ENCODE results near the gene NUBP2. TPM values are rescaled to one million over a fixed set of nuclear protein-coding genes. Genes with fewer than 3 reads are reported as not detected.

NUBP2 gene
- total RNA-seq, 1 donor from 2014 or later: 114 TPM

- DNase-seq (ENCODE audit: low read depth): peak; percentile 18
These were observed 877 bp upstream of the NUBP2 start for GRCh38 chr16:1781758-1782407.

DNA sequence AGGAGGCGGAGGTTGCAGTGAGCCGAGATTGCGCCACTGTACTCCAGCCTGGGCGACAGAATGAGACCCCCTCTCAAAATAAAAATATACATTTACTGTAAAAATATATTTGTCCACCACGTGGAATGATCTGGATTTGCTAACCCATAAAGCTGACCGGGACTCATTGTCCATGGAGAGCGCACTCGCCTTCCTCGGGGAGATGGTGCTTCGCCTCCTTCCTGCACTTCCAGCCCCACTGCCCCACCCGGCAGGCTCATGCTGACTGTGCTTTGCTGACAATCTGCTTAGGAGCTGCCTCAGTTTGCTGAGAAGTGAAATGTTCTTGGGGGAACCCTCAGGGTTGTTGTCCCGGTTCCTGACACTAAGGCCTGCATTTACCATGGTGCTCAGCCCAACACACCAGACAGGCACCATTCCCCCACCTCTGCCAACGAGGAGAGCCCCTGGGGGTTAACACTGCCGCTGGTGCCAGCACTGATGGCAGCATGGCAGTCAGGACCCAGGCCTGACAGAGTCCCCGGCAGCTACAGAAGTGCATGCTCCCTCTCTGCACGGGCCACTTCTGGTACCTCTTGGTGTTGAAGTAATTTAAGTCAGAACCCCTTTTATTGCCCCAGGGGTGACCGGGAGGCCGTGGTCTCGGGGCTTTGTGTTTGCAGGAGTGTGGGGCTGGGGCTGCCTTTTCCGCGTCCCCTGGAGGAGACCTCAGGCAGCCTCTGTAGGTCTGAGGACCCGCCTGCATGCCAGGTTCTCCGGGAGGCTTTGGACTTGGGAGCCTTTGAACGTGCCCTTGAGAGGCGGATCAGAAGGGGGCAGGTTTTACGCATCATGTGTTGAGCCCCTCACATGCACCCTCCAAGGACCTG is 2.5 kb downstream of the NUBP2 start:
- no peak for DNase-seq (ENCODE audit: low read depth)

DNA sequence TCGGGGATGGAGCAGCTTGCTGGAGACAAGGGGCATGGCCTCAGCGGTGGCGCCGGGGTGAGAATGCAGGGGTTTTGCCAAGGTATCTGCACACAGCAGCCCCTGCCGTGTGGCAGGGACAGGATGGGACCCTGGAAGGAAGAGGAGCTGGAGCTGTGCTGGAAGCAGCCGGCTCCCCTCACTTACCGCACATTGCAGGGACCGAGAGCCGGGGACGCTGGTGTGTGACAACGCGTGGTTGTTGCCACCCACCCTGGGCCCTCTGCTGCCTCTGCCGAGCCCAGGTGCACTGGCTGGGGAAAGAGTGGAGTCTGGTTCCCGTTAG is 3.0 kb downstream of the NUBP2 start:
- DNase-seq (ENCODE audit: low read depth): no peak

DNA sequence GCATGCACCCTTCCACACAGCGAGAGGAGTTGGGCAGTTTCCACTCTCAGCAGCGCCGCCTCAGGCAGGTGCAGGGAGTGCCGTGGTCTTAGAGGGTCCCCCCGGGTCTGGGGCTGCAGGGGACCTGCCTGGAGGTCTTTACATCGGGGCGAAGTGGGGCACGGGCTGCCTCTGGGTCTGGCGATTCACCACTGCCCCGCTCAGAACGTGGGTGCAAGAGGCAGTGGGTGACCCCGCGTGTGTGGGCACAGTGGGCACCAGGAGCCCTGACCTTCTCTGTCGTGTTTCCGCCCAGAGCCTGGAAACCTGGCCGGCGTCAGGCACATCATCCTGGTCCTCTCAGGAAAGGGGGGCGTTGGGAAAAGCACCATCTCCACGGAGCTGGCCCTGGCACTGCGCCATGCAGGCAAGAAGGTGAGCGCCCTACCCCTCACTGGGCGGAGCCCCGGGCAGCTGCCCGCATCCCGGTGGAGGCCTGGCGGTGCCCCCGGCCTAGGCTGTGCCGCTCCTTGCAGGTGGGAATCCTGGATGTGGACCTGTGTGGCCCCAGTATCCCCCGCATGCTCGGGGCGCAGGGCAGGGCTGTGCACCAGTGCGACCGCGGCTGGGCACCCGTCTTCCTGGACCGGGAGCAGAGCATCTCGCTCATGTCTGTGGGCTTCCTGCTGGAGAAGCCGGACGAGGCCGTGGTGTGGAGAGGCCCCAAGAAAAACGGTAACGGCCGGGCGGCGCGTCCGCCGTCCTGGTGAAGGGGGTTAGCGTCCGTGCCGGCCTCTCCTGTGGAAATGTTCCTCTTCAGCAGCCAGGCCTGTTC is 3.7 kb downstream of the NUBP2 start:
- no peak for DNase-seq (ENCODE audit: low read depth)

DNA sequence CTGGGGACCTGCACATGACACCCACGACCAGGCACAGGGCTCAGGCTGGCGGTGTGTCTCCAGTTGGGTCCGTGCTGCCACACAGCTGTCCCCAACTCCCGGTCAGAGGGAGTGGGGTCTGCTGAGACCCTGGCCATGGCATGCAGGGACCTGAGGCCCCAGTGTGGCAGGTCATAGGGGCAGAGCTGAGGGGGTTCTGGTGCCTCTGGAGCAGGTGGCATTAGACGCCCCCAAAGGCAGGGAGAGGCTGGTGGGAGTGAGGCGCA is 4.2 kb downstream of the NUBP2 start:
- DNase-seq (ENCODE audit: low read depth): no peak

- DNase-seq (ENCODE audit: low read depth): no peak
These were observed 4.7 kb downstream of the NUBP2 start for GRCh38 chr16:1787322-1788094.

DNA sequence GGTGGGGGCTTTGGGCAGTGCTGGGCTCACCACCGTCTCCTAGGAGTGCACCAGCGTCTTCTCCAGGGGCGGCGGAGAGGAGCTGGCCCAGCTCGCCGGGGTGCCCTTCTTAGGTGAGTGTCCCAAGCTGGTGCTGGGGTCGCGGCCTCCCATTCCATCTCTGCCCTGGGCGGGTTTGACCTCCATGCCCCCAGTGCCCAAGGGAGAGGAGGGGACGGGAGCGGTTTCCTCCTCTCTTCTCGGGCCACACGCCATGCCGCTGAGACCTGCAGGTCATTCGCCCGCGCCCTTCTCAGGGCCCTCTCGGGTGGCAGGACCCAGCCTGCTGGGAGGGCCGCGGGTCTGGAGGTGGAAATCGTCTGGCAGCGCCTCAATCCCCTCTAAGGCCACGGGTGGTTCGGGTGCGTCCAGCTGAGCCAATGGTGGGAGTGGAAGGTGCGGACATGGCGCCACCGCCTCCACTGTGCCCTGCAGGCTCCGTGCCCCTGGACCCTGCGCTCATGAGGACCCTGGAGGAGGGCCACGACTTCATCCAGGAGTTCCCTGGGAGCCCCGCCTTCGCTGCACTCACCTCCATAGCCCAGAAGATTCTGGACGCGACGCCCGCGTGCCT is 5.4 kb downstream of the NUBP2 start:
- DNase-seq (ENCODE audit: low read depth): no peak

GRCh38 chr16:1788708-1789100 is 5.9 kb downstream of the NUBP2 start:
- no peak for DNase-seq (ENCODE audit: low read depth)

DNA sequence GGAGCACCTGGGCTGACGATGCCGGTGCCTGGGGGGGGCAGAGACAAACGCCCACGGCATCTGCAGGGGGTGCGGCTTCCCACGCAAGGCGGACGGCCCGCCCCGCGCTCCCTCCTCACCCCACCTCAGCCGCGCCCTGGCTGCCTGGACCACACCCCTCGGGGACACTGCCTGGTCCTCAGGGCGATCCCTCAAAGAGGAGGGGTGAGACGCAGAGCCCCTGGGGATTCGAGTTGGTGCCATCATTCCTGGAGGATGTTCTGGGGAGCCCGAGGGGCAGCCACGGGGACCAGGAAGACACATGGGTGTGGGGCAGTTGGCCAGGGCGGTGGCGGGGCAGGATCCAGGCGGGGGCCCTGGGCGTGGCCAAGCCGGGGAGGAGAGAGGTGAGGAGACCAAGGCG is 6.9 kb downstream of the NUBP2 start:
- no peak for DNase-seq (ENCODE audit: low read depth)

DNA sequence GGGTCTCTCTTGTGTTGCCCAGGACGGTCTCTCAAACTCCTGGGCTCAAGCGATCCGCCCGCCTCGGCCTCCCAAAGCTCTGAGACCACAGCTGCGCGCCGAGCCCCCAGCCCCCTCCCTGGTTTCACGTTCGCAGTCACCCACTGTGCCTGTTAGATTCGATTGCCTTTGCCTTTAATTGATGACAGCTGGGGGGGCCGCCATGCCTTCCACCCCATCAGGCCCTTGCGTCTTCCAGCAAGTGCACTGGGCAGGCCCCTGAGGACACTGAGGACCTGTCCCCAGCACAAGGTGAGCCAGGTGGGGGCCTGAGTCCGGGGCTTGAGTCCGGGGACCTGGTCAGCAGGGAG is 7.5 kb downstream of the NUBP2 start:
- no peak for DNase-seq (ENCODE audit: low read depth)

- DNase-seq (ENCODE audit: low read depth): no peak
These were observed 8.0 kb downstream of the NUBP2 start for GRCh38 chr16:1790611-1791255.

- DNase-seq (ENCODE audit: low read depth): no peak
These were observed 8.6 kb downstream of the NUBP2 start for GRCh38 chr16:1791256-1791942.

DNA sequence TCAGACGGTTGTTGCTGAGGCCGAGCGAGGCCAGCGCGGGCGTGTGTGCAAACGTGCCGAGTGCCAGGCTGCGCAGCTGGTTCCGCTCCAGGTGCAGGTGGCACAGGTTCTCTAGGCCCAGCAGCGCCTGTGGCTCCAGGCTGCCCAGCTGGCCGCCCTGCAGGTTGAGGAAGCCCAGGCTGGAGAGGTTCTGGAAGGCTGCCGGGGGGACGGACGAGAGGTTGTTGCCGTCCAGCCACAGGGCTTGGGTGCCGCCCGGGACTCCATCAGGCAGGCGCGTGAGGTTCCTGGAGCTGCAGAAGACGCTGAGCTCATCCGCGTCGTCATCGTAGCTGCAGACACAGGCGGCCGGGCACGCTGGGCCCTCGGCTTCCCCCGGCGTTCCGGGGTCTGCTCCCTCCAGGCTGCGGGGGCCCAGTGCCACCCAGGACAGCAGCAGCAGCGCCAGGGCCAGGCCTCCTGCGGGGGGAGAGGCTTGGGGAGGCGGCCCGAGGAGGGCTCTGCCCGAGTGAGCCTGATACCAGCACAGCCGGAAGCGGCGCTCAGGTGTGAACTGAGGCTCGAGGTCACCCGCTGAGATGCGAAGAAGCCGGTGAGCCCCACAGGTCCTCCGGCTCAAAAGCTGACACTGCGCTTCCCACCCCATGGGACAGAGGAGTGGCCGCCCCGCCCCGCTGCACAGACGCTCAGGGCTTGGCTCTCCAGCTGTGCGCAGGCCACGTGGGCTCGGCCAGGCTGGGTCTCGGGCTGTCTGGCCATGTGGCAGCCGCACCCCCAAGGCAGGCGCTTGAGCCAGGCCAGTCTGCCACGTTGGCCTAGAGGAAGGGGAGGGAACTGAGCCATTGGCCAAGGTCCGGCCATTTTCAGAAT is 9.4 kb downstream of the NUBP2 start:
- no peak for DNase-seq (ENCODE audit: low read depth)

GRCh38 chr16:1792836-1793577 is 10.2 kb downstream of the NUBP2 start:
- no peak for DNase-seq (ENCODE audit: low read depth)

DNA sequence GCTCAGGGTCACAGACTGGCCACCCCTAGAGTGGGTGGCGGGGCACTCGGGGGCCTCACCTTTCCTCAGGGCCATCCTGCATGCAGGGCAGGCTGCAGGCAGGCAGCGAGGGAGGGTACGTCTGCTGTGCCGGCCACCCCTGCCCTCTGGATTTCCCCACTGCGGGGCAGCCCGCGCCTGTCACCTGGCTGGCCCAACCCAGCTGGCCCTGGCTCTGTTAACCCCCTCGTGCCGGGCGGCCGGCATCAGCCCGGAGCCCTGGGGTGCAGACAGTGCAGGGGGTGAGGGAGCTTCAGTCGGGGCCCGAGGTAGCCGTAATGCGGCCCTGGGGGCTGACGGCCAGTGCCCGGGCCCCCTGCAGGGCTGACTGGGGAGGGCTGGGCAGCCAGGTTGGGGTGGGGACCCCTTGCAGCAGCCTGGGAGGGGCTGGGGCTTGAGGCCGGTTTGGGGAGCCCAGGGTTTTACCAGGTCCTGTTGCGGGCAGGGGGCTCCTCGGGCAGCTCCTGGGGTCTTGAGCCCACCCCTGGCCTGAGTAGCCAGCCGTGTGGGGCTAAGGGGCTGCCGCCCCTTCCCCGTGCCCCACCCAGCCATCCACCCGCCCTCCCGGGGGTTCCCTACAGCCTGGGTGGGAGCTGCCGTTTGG is 10.9 kb downstream of the NUBP2 start, which contains the start of gene IGFALS:
TSS of gene IGFALS (minus strand) at position 128 of the 643 bp plus-strand sequence. CDS start at position 75, 53 bp downstream.
- DNase-seq (ENCODE audit: low read depth): no peak

DNA sequence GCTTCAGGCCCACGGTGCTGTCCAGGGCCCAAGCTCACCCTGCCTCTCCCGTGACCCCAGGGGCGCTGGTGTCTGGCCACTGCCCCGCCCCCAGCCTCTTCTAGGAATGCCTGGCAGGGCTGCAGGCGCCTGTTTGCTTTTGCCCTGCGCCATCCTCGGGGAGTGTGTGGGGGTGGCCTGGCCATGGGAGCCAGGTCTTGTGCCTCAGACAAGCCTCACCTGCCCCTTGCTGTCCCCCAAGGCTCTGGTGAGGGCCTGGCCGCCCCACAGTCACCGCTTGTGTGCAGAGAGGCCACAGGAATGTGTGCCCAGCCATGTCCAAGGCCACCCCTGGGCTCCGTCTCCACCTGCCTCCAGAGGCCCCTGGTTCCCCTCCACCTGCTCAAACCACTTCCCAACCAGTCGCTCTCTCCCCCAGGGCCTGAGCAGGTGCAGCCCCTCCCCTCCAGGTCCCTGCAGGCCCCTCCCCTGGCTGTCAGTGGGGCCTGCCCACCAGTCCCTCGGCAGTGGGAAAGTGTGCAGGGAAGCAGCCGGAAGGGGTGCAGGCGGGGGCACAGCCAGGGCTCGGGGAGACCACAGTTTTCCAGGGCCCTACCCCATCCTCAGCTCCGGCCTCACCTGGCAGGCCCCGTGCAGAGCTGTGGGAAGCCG is 11.6 kb downstream of the NUBP2 start:
- peak; percentile 49 for DNase-seq (ENCODE audit: low read depth)
